ENCODE data around the gene SPACA9. TPM values are rescaled to one million over a fixed set of nuclear protein-coding genes. Genes with fewer than 3 reads are reported as not detected.

The SPACA9 gene
- total RNA-seq, 1 experiment from 2014 or later, result 2.5 TPM

DNA sequence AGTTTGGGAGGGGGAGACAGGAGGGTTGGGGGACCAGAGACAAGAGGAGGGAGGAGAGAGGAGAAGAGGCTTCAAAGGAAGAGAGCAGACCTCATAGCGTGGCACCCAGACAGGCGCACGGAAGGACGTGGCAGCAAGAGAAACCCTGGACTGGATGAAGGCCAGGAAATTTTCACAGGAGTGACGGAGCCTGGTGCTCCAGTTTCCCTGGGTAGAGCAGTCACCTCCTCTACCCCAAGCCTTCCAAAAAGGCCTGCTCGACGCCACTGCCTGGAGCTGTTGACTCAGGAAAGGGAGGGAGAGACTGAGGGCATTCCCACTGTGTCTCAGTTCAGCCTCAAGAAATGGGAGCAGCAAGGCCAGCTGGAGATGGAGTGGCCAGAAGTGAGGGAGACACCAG is 19.9 kb upstream of the SPACA9 start:
- CTCF ChIA-PET, result no interaction called here
- H3K27me3 Mint-ChIP-seq (ENCODE audit: unreplicated experiment), result no peaks in the 10 kb centered on the region

GRCh38 chr9:132861666-132862065 is 17.0 kb upstream of the SPACA9 start:
- no peak overlapping the region for H3K4me3 Mint-ChIP-seq (ENCODE audit: low read depth, unreplicated experiment)
- DNase-seq, result no peak
- no peaks in the 10 kb centered on the region for H3K27me3 Mint-ChIP-seq (ENCODE audit: unreplicated experiment)
- no peak overlapping the region for H3K27ac Mint-ChIP-seq (ENCODE audit: unreplicated experiment)
- intact Hi-C loops (cut with micrococcal nuclease; ENCODE audit: unreplicated experiment), result no loop called here
- TF ChIP-seq, protein P1, sequence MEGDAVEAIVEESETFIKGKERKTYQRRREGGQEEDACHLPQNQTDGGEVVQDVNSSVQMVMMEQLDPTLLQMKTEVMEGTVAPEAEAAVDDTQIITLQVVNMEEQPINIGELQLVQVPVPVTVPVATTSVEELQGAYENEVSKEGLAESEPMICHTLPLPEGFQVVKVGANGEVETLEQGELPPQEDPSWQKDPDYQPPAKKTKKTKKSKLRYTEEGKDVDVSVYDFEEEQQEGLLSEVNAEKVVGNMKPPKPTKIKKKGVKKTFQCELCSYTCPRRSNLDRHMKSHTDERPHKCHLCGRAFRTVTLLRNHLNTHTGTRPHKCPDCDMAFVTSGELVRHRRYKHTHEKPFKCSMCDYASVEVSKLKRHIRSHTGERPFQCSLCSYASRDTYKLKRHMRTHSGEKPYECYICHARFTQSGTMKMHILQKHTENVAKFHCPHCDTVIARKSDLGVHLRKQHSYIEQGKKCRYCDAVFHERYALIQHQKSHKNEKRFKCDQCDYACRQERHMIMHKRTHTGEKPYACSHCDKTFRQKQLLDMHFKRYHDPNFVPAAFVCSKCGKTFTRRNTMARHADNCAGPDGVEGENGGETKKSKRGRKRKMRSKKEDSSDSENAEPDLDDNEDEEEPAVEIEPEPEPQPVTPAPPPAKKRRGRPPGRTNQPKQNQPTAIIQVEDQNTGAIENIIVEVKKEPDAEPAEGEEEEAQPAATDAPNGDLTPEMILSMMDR (IDR thresholded peaks at IDR 0.05; ENCODE audit: unreplicated experiment), result no peak
- H3K4me1 Mint-ChIP-seq (ENCODE audit: low read depth, unreplicated experiment), result no peaks in the 10 kb centered on the region
- CTCF ChIA-PET, result no interaction called here
- BruUV-seq (replicated peaks), result no TSS peak
- no peaks in the 10 kb centered on the region for H3K9me3 Mint-ChIP-seq (ENCODE audit: low read depth, unreplicated experiment)
- H3K36me3 Mint-ChIP-seq (ENCODE audit: insufficient read depth, unreplicated experiment), result no peaks in the 10 kb centered on the region

More for the DNA sequence above, 19.9 kb upstream of the SPACA9 start:
- Mint-ChIP-seq H3K36me3 (ENCODE audit: insufficient read depth, unreplicated experiment) (no peaks in the 10 kb centered on the region), H3K9me3 (ENCODE audit: low read depth, unreplicated experiment) (no peaks in the 10 kb centered on the region), H3K4me3 (ENCODE audit: low read depth, unreplicated experiment) (no peak overlapping the region), H3K27ac (ENCODE audit: unreplicated experiment) (no peak overlapping the region), H3K4me1 (ENCODE audit: low read depth, unreplicated experiment) (no peaks in the 10 kb centered on the region)
- DNase-seq, result no peak
- intact Hi-C loops (cut with micrococcal nuclease; ENCODE audit: unreplicated experiment), result no loop called here
- TF ChIP-seq, protein P1 (IDR thresholded peaks at IDR 0.05; ENCODE audit: unreplicated experiment), result no peak
- BruUV-seq (replicated peaks), result no TSS peak

DNA sequence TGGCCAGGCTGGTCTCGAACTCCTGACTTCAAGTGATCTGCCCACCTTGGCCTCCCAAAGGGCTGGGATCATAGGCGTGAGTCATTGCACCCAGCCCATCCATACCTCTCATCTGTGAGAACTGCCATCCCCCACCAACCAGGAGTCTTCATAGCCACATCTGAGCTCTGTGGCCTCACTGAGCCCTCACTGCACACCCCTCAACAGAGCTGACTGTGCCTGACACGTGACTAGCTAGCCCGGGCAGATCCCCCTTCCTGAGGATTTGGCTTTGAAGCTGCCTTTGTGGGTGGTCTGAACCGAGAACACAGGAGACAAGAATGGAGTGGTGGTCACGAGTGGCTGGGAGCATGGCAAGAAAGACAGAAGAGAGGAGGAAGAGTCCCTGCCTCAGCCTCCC is 16.2 kb upstream of the SPACA9 start:
- intact Hi-C loops (cut with micrococcal nuclease; ENCODE audit: unreplicated experiment), result no loop called here
- TF ChIP-seq, protein P1 (IDR thresholded peaks at IDR 0.05; ENCODE audit: unreplicated experiment), result no peak
- H3K4me3 Mint-ChIP-seq (ENCODE audit: low read depth, unreplicated experiment), result no peak overlapping the region
- H3K36me3 Mint-ChIP-seq (ENCODE audit: insufficient read depth, unreplicated experiment), result no peaks in the 10 kb centered on the region
- no peak for DNase-seq
- no TSS peak for BruUV-seq (replicated peaks)
- no peak overlapping the region for H3K27ac Mint-ChIP-seq (ENCODE audit: unreplicated experiment)
- CTCF ChIA-PET, result interaction anchor here (0.6 kb wide), 1 partner anchor 18 kb away, joined by 7 read pairs; no protein-coding TSS in a partner anchor
- H3K9me3 Mint-ChIP-seq (ENCODE audit: low read depth, unreplicated experiment), result no peaks in the 10 kb centered on the region
- no peaks in the 10 kb centered on the region for H3K27me3 Mint-ChIP-seq (ENCODE audit: unreplicated experiment)
- H3K4me1 Mint-ChIP-seq (ENCODE audit: low read depth, unreplicated experiment), result no peaks in the 10 kb centered on the region

GRCh38 chr9:132863096-132863495 is 15.6 kb upstream of the SPACA9 start:
- no peaks in the 10 kb centered on the region for H3K27me3 Mint-ChIP-seq (ENCODE audit: unreplicated experiment)
- no TSS peak for BruUV-seq (replicated peaks)
- no peaks in the 10 kb centered on the region for H3K36me3 Mint-ChIP-seq (ENCODE audit: insufficient read depth, unreplicated experiment)
- intact Hi-C loops (cut with micrococcal nuclease; ENCODE audit: unreplicated experiment), result no loop called here
- no peak for DNase-seq
- no peak overlapping the region for H3K27ac Mint-ChIP-seq (ENCODE audit: unreplicated experiment)
- CTCF ChIA-PET, result interaction anchor here (0.6 kb wide), 1 partner anchor 19 kb away, joined by 7 read pairs; no protein-coding TSS in a partner anchor
- no peaks in the 10 kb centered on the region for H3K9me3 Mint-ChIP-seq (ENCODE audit: low read depth, unreplicated experiment)
- H3K4me3 Mint-ChIP-seq (ENCODE audit: low read depth, unreplicated experiment), result no peak overlapping the region
- H3K4me1 Mint-ChIP-seq (ENCODE audit: low read depth, unreplicated experiment), result no peaks in the 10 kb centered on the region
- TF ChIP-seq, protein P1 (IDR thresholded peaks at IDR 0.05; ENCODE audit: unreplicated experiment), result no peak

All from Calu3 (cell line).